Liver (tissue), 9 donors: ENCODE data around the gene UMODL1. TPM values are rescaled to one million over a fixed set of nuclear protein-coding genes. Genes with fewer than 3 reads are reported as not detected.

Source experiments
- DNase-seq: peaks from one replicate; pipeline ENCODE4 v3.0.0-alpha.2; 2017; ENCODE audit warnings: low spot score
- H3K27ac ChIP-seq, 2 donors: one replicate each; pipeline ENCODE4 v1.7.0; 2013; ENCODE audit warnings: inconsistent platforms in 2 of 2, low read length in 2 of 2, control low read depth in 1 of 2, low read depth in 1 of 2, mild to moderate bottlenecking in 1 of 2
- H3K27me3 ChIP-seq, 4 donors: one replicate each; pipeline versions ENCODE4 v1.6.1 to v1.7.0; 2013; ENCODE audit warnings: low read length in 3 of 4, inconsistent platforms in 1 of 4, mild to moderate bottlenecking in 1 of 4, moderate library complexity in 1 of 4; ENCODE audit not compliant: control insufficient read depth in 4 of 4, insufficient read depth in 4 of 4
- H3K36me3 ChIP-seq, 4 donors: one replicate each; pipeline versions ENCODE4 v1.6.1 to v1.7.0; 2013; ENCODE audit warnings: low read length in 3 of 4, mild to moderate bottlenecking in 3 of 4, low read depth in 1 of 4, moderate library complexity in 1 of 4; ENCODE audit not compliant: control insufficient read depth in 4 of 4, insufficient read depth in 3 of 4
- H3K4me1 ChIP-seq, 4 donors: one replicate each; pipeline versions ENCODE4 v1.6.1 to v1.7.0; 2013; ENCODE audit warnings: low read length in 3 of 4, mild to moderate bottlenecking in 3 of 4, moderate library complexity in 1 of 4; ENCODE audit not compliant: control insufficient read depth in 4 of 4, insufficient read depth in 4 of 4
- H3K4me3 ChIP-seq, 3 donors: one replicate each; pipeline versions ENCODE4 v1.6.1 to v1.7.0; 2013; ENCODE audit warnings: low read length in 3 of 3, control low read depth in 1 of 3, low read depth in 1 of 3, mild to moderate bottlenecking in 1 of 3
- H3K9ac ChIP-seq, 2 donors: one replicate each; pipeline ENCODE4 v1.7.0; 2013; ENCODE audit warnings: low read length in 2 of 2, mild to moderate bottlenecking in 2 of 2, moderate library complexity in 2 of 2, control low read depth in 1 of 2, low read depth in 1 of 2
- H3K9me3 ChIP-seq, 4 donors: one replicate each; pipeline versions ENCODE4 v1.6.1 to v1.7.0; 2013; ENCODE audit warnings: low read length in 3 of 4; ENCODE audit not compliant: control insufficient read depth in 4 of 4
- ATF3 ChIP-seq: IDR thresholded peaks from 2 replicates; pipeline ENCODE4 v1.6.1; 2016; ENCODE audit warnings: antibody characterized with exemption
- CTCF ChIP-seq: fragments of 150-350 bp; IDR thresholded peaks from 2 replicates; pipeline ENCODE4 v1.5.1; 2017; ENCODE audit warnings: improper control_type of control experiment, low read depth, low read length; ENCODE audit not compliant: missing input control
- EGR1 ChIP-seq, 2 donors: IDR thresholded peaks; 2 replicates each; pipeline ENCODE4 v1.6.1; 2016 to 2018; ENCODE audit warnings: antibody characterized with exemption in 2 of 2, low read depth in 2 of 2
- FOXA1 ChIP-seq: IDR thresholded peaks from 2 replicates; pipeline ENCODE4 v1.6.1; 2016; ENCODE audit warnings: antibody characterized with exemption
- GABPA ChIP-seq, 2 donors: IDR thresholded peaks in 1 of 2; conservative IDR thresholded peaks in 1 of 2; 2 replicates each; pipeline ENCODE4 v1.6.1; 2016; ENCODE audit warnings: antibody characterized with exemption in 2 of 2, mild to moderate bottlenecking in 1 of 2, moderate library complexity in 1 of 2
- HNF4A ChIP-seq, 2 donors: conservative IDR thresholded peaks; 2 replicates each; pipeline ENCODE4 v1.6.1; 2016; ENCODE audit warnings: antibody characterized with exemption in 2 of 2, mild to moderate bottlenecking in 2 of 2
- HNF4G ChIP-seq: IDR thresholded peaks from 2 replicates; pipeline ENCODE4 v1.6.1; 2016; ENCODE audit warnings: antibody characterized with exemption
- JUND ChIP-seq, 2 donors: IDR thresholded peaks; 2 replicates each; pipeline ENCODE4 v1.6.1; 2016; ENCODE audit warnings: antibody characterized with exemption in 2 of 2
- MAX ChIP-seq: IDR thresholded peaks from 2 replicates; pipeline ENCODE4 v1.6.1; 2016; ENCODE audit warnings: antibody characterized with exemption
- NR2F2 ChIP-seq: IDR thresholded peaks from 2 replicates; pipeline ENCODE4 v1.6.1; 2016; ENCODE audit warnings: antibody characterized with exemption
- REST ChIP-seq: IDR thresholded peaks from 2 replicates; pipeline ENCODE4 v1.6.1; 2016; ENCODE audit warnings: antibody characterized with exemption, mild to moderate bottlenecking
- RXRA ChIP-seq, 2 donors: IDR thresholded peaks; 2 replicates each; pipeline ENCODE4 v1.6.1; 2017 to 2018; ENCODE audit warnings: antibody characterized with exemption in 2 of 2, mild to moderate bottlenecking in 1 of 2
- SP1 ChIP-seq: IDR thresholded peaks from 2 replicates; pipeline ENCODE4 v1.6.1; 2018; ENCODE audit warnings: antibody characterized with exemption, mild to moderate bottlenecking
- TAF1 ChIP-seq: conservative IDR thresholded peaks from 2 replicates; pipeline ENCODE4 v1.6.1; 2016; ENCODE audit warnings: antibody characterized with exemption, mild to moderate bottlenecking
- YY1 ChIP-seq: IDR thresholded peaks from 2 replicates; pipeline ENCODE4 v1.6.1; 2016; ENCODE audit warnings: antibody characterized with exemption, mild to moderate bottlenecking
- ZBTB33 ChIP-seq: IDR thresholded peaks from 2 replicates; pipeline ENCODE4 v1.6.1; 2016; ENCODE audit warnings: antibody characterized with exemption
- WGBS: extraction: QIAGEN DNeasy Blood & Tissue Kit; methylation state at CpG from one replicate; pipeline ENCODE4 v1.1.7; 2013; 5-methylcytosine and 5-hydroxymethylcytosine counted together
- polyA plus RNA-seq, 2 donors: library from polyadenylated mRNA; stranded (reverse) in 1 of 2; unstranded in 1 of 2; fragments of 200-250 nt in 1 of 2; fragments of >200 nt in 1 of 2; fragmentation: Nextera tagmentation in 1 of 2; extraction: Ambion mirVana in 1 of 2; gene quantifications; one replicate each; pipeline versions ENCODE4 v1.2.1 to v1.2.3, GENCODE V29; 2013 to 2015
- total RNA-seq, 2 donors: library from RNA; depleted of rRNA; stranded (reverse); fragments of >200 nt; gene quantifications; one replicate each; pipeline ENCODE4 v1.2.3, GENCODE V29; 2014
- donor health status: healthy.
- donor health status: healthy.
- donor health status: healthy.
- donor health status: healthy.
- donor health status: healthy.

UMODL1 gene
- total and polyA plus RNA-seq, 4 donors, result 0.08 to 0.14 (median 0.08) TPM; not detected in 1

GRCh38 chr21:42151948-42152220 lies 80.8 kb downstream of the UMODL1 start:
- no peaks in the 10 kb centered on the region for H3K36me3 ChIP-seq
- H3K9ac ChIP-seq, result no peak overlapping the region
- H3K27ac ChIP-seq, result no peak overlapping the region
- TF ChIP-seq YY1 (no peak), NR2F2 (no peak), JUND (IDR thresholded peaks at IDR 0.05) (no peak), ATF3 (no peak), REST (no peak), RXRA (IDR thresholded peaks at IDR 0.05) (no peak), EGR1 (IDR thresholded peaks at IDR 0.05; ENCODE audit: low read depth in 2 of 2) (no peak), ZBTB33 (no peak), MAX (no peak), GABPA (IDR thresholded peaks at IDR 0.05 in 1 of 2, conservative IDR thresholded peaks at IDR 0.05 in 1 of 2) (no peak), HNF4A (conservative IDR thresholded peaks at IDR 0.05) (no peak)
- H3K27me3 ChIP-seq, result no peaks in the 10 kb centered on the region
- H3K9me3 ChIP-seq, result no peaks in the 10 kb centered on the region
- no peak for DNase-seq
- H3K4me3 ChIP-seq, result no peak overlapping the region
- no peaks in the 10 kb centered on the region for H3K4me1 ChIP-seq

- DNase-seq, result no peak
- TF ChIP-seq FOXA1 (no peak), HNF4A (conservative IDR thresholded peaks at IDR 0.05) (no peak), REST (no peak), HNF4G (no peak), RXRA (IDR thresholded peaks at IDR 0.05) (no peak), JUND (IDR thresholded peaks at IDR 0.05) (no peak), TAF1 (no peak), ATF3 (no peak), SP1 (no peak), CTCF (no peak), ZBTB33 (no peak)
Observed at GRCh38 chr21:42153046-42153686, 82.0 kb downstream of the UMODL1 start.

More at GRCh38 chr21:42153046-42153686, 82.0 kb downstream of the UMODL1 start:
- Histone ChIP-seq H3K27ac (no peak overlapping the region), H3K36me3 (no peaks in the 10 kb centered on the region), H3K4me3 (no peak overlapping the region), H3K9ac (no peak overlapping the region), H3K4me1 (no peaks in the 10 kb centered on the region), H3K9me3 (no peaks in the 10 kb centered on the region), H3K27me3 (peaks cover 0 to under 1% (median 0%) of the 10 kb centered on the region in 4 donors)
- WGBS, result 93% methylated on average over 15 of the region's 15 CpGs
